AG09309 (cell line): ENCODE results near the gene ACCSL.

ENCODE experiments used
- DNase-seq: peaks from one replicate; pipeline ENCODE4 v3.0.0-alpha.2; 2010; ENCODE audit warnings: low read depth
- H3K4me3 ChIP-seq: 2 replicates; pipeline ENCODE4 v1.5.1; 2011; ENCODE audit warnings: mild to moderate bottlenecking, low read depth, low read length, moderate library complexity; ENCODE audit not compliant: control insufficient read depth
- TF ChIP-seq, protein P1 (sequence below): IDR thresholded peaks from 2 replicates; pipeline ENCODE4 v1.5.1; 2011; ENCODE audit warnings: mild to moderate bottlenecking, low read depth, low read length, inconsistent platforms; ENCODE audit not compliant: insufficient read depth, control insufficient read depth; ENCODE audit errors: missing control alignments

ACCSL gene

DNA sequence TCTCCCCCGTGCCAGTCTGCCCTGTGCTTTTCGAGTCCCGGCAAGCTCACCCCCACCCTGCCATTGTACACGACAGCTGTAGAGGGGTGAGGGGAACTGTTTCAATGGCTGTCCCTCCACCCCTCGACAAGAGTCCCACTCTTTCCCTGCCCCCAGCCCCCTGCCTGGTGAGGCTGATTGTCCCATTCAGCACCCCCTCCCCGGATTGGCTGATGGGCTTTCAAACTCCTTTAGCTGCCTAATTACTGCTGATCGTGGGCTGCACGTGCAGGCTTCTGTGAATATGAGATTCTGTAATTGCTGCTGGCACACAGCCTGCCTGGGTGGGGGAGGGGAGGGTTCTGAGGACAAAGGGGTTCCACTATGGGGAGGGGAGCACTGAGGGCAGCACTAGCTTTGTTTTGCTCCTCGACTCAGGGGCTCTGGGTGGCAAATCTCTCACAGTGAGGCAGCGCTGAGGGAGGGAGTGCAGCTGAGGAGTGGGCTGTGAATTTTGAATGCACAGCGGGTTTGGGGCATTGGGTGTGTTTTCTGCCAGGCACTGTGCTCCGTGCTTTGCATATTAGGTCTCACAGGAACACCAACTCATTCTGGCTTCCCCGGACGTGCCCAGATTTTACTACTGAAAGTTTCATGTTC lies 42.6 kb upstream of the ACCSL start:
- no peak for DNase-seq
- TF ChIP-seq, protein P1, sequence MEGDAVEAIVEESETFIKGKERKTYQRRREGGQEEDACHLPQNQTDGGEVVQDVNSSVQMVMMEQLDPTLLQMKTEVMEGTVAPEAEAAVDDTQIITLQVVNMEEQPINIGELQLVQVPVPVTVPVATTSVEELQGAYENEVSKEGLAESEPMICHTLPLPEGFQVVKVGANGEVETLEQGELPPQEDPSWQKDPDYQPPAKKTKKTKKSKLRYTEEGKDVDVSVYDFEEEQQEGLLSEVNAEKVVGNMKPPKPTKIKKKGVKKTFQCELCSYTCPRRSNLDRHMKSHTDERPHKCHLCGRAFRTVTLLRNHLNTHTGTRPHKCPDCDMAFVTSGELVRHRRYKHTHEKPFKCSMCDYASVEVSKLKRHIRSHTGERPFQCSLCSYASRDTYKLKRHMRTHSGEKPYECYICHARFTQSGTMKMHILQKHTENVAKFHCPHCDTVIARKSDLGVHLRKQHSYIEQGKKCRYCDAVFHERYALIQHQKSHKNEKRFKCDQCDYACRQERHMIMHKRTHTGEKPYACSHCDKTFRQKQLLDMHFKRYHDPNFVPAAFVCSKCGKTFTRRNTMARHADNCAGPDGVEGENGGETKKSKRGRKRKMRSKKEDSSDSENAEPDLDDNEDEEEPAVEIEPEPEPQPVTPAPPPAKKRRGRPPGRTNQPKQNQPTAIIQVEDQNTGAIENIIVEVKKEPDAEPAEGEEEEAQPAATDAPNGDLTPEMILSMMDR = no peak
- no peak overlapping the region for H3K4me3 ChIP-seq

DNA sequence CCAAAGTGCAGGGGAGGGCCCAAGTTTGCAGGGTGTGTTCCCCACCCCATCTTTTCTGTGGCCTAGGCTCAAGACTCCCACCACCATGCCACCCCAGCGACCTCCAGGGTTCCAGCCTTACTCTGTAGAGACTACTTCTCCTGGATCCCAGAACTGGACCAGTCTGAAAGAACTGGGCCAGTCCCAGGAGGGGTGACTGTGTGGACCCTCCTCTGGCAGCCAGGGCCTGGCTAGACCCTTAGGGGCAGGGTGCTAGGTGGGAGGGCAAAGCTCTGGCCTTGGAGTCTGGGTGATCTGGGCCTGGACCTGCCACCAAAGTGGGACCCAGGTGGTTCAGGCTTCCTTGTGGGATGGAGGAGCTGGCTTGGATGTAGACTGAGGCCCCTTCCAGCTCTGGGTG lies 41.8 kb upstream of the ACCSL start:
- DNase-seq = no peak
- TF ChIP-seq, protein P1 = no peak
- H3K4me3 ChIP-seq = no peak overlapping the region

GRCh38 chr11:44006917-44007361 lies 40.8 kb upstream of the ACCSL start:
- DNase-seq = no peak
- TF ChIP-seq, protein P1 = no peak
- H3K4me3 ChIP-seq = no peak overlapping the region

GRCh38 chr11:44007481-44008087 lies 40.2 kb upstream of the ACCSL start:
- TF ChIP-seq, protein P1 = no peak
- H3K4me3 ChIP-seq = no peak overlapping the region
- DNase-seq = no peak

DNA sequence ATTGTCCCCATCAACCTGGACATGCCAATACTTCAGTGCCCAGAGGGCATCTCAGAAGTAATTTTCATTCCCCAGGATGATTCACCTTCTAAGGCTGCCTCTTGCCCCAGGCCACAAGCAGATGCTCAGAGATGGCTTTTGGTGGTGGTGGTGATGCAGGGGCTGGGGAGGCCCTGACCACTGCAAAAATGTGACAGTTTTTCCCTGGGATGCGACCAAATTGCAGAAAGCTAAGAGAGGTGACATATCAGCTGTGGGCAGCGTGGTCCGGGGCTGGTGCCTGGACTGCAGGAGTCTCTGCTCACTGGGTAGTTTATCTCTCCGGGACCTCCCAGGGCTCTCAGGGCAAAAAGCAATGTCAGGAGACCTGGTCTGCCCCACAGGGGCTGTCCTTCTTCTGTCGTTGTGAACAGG lies 39.7 kb upstream of the ACCSL start:
- no peak overlapping the region for H3K4me3 ChIP-seq
- TF ChIP-seq, protein P1 = no peak
- no peak for DNase-seq

- TF ChIP-seq, protein P1 = no peak
- H3K4me3 ChIP-seq = no peak overlapping the region
- no peak for DNase-seq
These were observed 39.1 kb upstream of the ACCSL start for GRCh38 chr11:44008698-44009097.
